Measurements from ENCODE around the gene TMEM150C. TPM values are rescaled to one million over a fixed set of nuclear protein-coding genes. Genes with fewer than 3 reads are reported as not detected.

The TMEM150C gene
- total RNA-seq, 4 donors from 2014 or later = 0.88 to 1.3 (median 1.1) TPM; not detected in 1

GRCh38 chr4:82601242-82602015 is 39.6 kb upstream of the TMEM150C start:
- no peak for TF ChIP-seq CTCF (IDR thresholded peaks at IDR 0.05)
- TF ChIP-seq POLR2A (IDR thresholded peaks at IDR 0.05) = no peak
- Histone ChIP-seq H3K4me1 (no peaks in the 10 kb centered on the region), H3K4me3 (no peak overlapping the region), H3K27ac (no peak overlapping the region), H3K36me3 (no peaks in the 10 kb centered on the region), H3K9me3 (no peaks in the 10 kb centered on the region), H3K27me3 (no peaks in the 10 kb centered on the region)
- DNase-seq = no peak

GRCh38 chr4:82599336-82599735 is 37.5 kb upstream of the TMEM150C start:
- Histone ChIP-seq H3K4me1 (no peaks in the 10 kb centered on the region), H3K27me3 (no peaks in the 10 kb centered on the region), H3K4me3 (no peak overlapping the region), H3K9me3 (no peaks in the 10 kb centered on the region), H3K27ac (no peak overlapping the region), H3K36me3 (no peaks in the 10 kb centered on the region)
- TF ChIP-seq CTCF (IDR thresholded peaks at IDR 0.05) (no peak), POLR2A (IDR thresholded peaks at IDR 0.05) (no peak)
- no peak for DNase-seq

GRCh38 chr4:82594456-82594855 is 32.7 kb upstream of the TMEM150C start:
- H3K36me3 ChIP-seq = no peaks in the 10 kb centered on the region
- DNase-seq = no peak
- H3K27me3 ChIP-seq = no peaks in the 10 kb centered on the region
- H3K4me3 ChIP-seq = no peak overlapping the region
- no peak overlapping the region for H3K27ac ChIP-seq
- H3K4me1 ChIP-seq = no peaks in the 10 kb centered on the region
- no peak for TF ChIP-seq POLR2A (IDR thresholded peaks at IDR 0.05)
- TF ChIP-seq CTCF (IDR thresholded peaks at IDR 0.05) = no peak
- no peaks in the 10 kb centered on the region for H3K9me3 ChIP-seq

GRCh38 chr4:82593411-82593810 is 31.6 kb upstream of the TMEM150C start:
- TF ChIP-seq POLR2A (IDR thresholded peaks at IDR 0.05) (no peak), CTCF (IDR thresholded peaks at IDR 0.05) (no peak)
- DNase-seq = no peak
- Histone ChIP-seq H3K4me3 (no peak overlapping the region), H3K36me3 (no peaks in the 10 kb centered on the region), H3K4me1 (no peaks in the 10 kb centered on the region), H3K27me3 (no peaks in the 10 kb centered on the region), H3K9me3 (no peaks in the 10 kb centered on the region), H3K27ac (no peak overlapping the region)

- H3K27ac ChIP-seq = no peak overlapping the region
- no peaks in the 10 kb centered on the region for H3K4me1 ChIP-seq
- TF ChIP-seq CTCF (IDR thresholded peaks at IDR 0.05) (no peak), POLR2A (IDR thresholded peaks at IDR 0.05) (no peak)
- no peaks in the 10 kb centered on the region for H3K36me3 ChIP-seq
- no peaks in the 10 kb centered on the region for H3K27me3 ChIP-seq
- DNase-seq = no peak
- H3K9me3 ChIP-seq = no peaks in the 10 kb centered on the region
- H3K4me3 ChIP-seq = no peak overlapping the region
Observed at GRCh38 chr4:82592639-82593038, 30.9 kb upstream of the TMEM150C start.

Data from Peyer's patch (tissue), 4 donors.